PC-3 (cell line): ENCODE results near the gene SON. TPM values are rescaled to one million over a fixed set of nuclear protein-coding genes. Genes with fewer than 3 reads are reported as not detected.

ENCODE experiments used
- total RNA-seq: library from RNA; depleted of rRNA; stranded (reverse); fragments of >200 nt; gene quantifications from 2 replicates; pipeline ENCODE4 v1.2.3, GENCODE V29; 2014; rRNA removed

Gene SON
- total RNA-seq, 1 experiment from 2014 or later = 373 TPM

Other genes with a start within 250 kb of the SON start
- gene IFNAR1, start 218.1 kb upstream of the SON start, total RNA-seq = 13.2 and 18.4 TPM in 2 replicates
- 35.7 and 37.8 TPM in 2 replicates for gene IFNGR2, start 139.6 kb upstream of the SON start, total RNA-seq
- 21.5 and 25.5 TPM in 2 replicates for gene TMEM50B, start 63.1 kb upstream of the SON start, total RNA-seq
- 0.29 and 0.44 TPM in 2 replicates for gene DNAJC28, start 51.3 kb upstream of the SON start, total RNA-seq
- 118 and 142 TPM in 2 replicates for gene GART, start 921 bp upstream of the SON start, total RNA-seq
- gene DONSON, start 45.6 kb downstream of the SON start, total RNA-seq = 29.2 and 41.9 TPM in 2 replicates
- 12.4 and 16.6 TPM in 2 replicates for gene CRYZL1, start 98.7 kb downstream of the SON start, total RNA-seq
- 19.9 and 45.6 TPM in 2 replicates for gene ITSN1, start 99.5 kb downstream of the SON start, total RNA-seq